ENCODE results near the gene BEND7.

BEND7 gene

DNA sequence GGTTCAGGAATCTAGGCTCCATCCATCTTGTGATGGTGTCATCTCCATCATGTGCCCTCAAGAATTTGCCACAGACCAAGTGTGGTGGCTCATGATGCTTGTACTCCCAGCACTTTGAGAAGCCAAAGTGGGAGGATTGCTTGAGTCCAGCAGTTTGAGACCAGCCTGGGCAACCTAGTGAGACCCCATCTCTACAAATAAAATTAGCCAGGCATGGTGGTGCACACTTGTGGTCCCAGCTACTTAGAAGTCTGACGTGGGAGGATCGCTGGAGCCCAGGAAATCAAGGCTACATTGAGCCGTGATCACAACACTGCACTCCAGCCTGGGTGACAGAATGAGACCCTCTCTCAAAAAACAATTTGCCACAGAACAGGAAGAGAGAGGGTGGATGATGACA is 127.7 kb downstream of the BEND7 start:
- no peaks in the 10 kb centered on the region for H3K36me3 ChIP-seq (ENCODE audit: control insufficient read depth, insufficient read depth, low read length)
- H3K27ac ChIP-seq (ENCODE audit: low read depth, low read length), result no peak overlapping the region
- no peaks in the 10 kb centered on the region for H3K4me1 ChIP-seq (ENCODE audit: control insufficient read depth, insufficient read depth, low read length)
- no peak overlapping the region for H3K4me3 ChIP-seq (ENCODE audit: low read length)
- H3K9ac ChIP-seq (ENCODE audit: low read length), result no peak overlapping the region
- H3K27me3 ChIP-seq (ENCODE audit: control insufficient read depth, insufficient read depth, low read length), result no peaks in the 10 kb centered on the region

DNA sequence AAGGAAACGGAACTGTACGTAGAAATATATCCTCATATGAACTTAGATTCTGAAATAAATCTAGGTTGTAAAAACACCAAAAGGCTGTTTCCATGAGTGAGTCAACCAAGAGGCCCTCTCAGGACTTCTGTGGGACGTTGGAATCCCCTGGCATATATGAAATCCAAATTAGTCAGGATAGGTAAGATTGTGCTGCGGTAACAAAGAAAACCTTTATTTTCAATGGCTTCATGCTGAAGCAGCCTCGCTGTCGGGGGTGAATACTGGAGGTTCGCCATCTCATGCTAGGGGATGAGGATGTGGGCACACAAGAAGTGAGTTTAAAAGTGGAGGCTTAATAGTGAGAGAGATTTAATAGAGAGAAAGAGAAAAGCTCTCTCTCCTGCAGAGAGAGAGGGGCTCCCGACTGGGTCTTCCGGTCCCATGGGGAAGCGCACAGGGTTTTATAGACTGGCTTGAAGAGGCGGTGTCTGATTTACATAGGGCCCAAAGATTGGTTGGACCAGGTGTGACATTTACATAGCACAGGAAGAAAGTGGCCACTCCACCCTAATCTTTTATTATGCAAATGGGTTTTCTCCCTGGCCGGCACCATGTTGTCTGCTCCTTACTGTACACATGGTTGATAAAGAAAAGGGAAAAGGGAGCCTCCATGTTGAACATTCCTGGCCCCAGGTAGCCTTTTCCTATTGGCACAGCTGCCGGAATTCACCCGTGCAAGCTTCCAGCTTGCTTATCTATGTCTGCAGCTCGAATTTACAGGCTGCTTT is 128.4 kb downstream of the BEND7 start:
- Histone ChIP-seq H3K27ac (ENCODE audit: low read depth, low read length) (no peak overlapping the region), H3K4me1 (ENCODE audit: control insufficient read depth, insufficient read depth, low read length) (no peaks in the 10 kb centered on the region), H3K36me3 (ENCODE audit: control insufficient read depth, insufficient read depth, low read length) (no peaks in the 10 kb centered on the region), H3K27me3 (ENCODE audit: control insufficient read depth, insufficient read depth, low read length) (no peaks in the 10 kb centered on the region), H3K4me3 (ENCODE audit: low read length) (no peak overlapping the region), H3K9ac (ENCODE audit: low read length) (no peak overlapping the region)

DNA sequence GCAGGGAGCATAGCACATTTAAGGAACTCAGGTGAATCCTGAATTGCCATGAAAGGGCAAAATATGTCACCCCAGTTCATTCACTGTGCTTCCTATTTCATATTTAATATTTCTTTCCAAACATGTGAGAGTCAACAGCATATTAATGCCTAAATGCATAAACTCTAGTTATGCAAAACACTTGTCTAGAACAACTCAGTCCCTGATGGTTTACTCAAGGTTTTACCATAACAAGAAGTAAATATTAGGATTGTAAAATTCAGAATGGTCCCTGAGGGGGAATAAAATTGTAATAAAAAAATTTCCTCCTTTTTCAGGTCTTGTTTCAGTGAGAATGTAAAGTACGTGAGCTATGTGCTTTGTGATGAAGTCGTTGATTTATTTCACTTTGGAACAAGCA is 129.1 kb downstream of the BEND7 start:
- Histone ChIP-seq H3K36me3 (ENCODE audit: control insufficient read depth, insufficient read depth, low read length) (no peaks in the 10 kb centered on the region), H3K4me1 (ENCODE audit: control insufficient read depth, insufficient read depth, low read length) (no peaks in the 10 kb centered on the region)

GRCh38 chr10:13399236-13399635 is 129.6 kb downstream of the BEND7 start:
- H3K4me1 ChIP-seq (ENCODE audit: control insufficient read depth, insufficient read depth, low read length), result no peaks in the 10 kb centered on the region
- H3K27me3 ChIP-seq (ENCODE audit: control insufficient read depth, insufficient read depth, low read length), result no peaks in the 10 kb centered on the region
- H3K27ac ChIP-seq (ENCODE audit: low read depth, low read length), result no peak overlapping the region
- no peak overlapping the region for H3K4me3 ChIP-seq (ENCODE audit: low read length)
- no peak overlapping the region for H3K9ac ChIP-seq (ENCODE audit: low read length)
- no peaks in the 10 kb centered on the region for H3K36me3 ChIP-seq (ENCODE audit: control insufficient read depth, insufficient read depth, low read length)

More for the DNA sequence above, 129.1 kb downstream of the BEND7 start:
- Histone ChIP-seq H3K27ac (ENCODE audit: low read depth, low read length) (no peak overlapping the region), H3K9ac (ENCODE audit: low read length) (no peak overlapping the region), H3K27me3 (ENCODE audit: control insufficient read depth, insufficient read depth, low read length) (no peaks in the 10 kb centered on the region), H3K4me3 (ENCODE audit: low read length) (no peak overlapping the region)

DNA sequence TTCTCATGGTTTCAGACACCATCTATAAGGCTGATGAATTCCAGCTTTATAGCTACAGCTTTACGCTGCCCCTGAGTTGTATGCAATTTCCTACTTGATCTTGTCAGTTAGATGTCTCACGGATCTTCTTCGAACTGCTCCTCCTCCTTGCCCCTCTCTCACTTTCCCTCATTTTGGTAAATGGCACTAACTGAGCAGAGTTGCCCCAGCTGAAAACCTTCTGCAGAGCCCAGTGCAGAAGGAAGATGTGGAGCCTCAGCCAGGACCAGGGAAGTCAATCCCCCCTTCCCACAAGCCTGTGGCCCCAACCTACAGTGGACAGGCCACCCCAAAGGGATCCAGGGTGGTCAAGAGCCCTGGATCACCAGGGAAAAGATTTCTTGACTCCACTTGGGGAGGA is 131.8 kb downstream of the BEND7 start:
- H3K27ac ChIP-seq (ENCODE audit: low read depth, low read length), result no peak overlapping the region
- no peaks in the 10 kb centered on the region for H3K27me3 ChIP-seq (ENCODE audit: control insufficient read depth, insufficient read depth, low read length)
- no peak overlapping the region for H3K4me3 ChIP-seq (ENCODE audit: low read length)
- no peaks in the 10 kb centered on the region for H3K36me3 ChIP-seq (ENCODE audit: control insufficient read depth, insufficient read depth, low read length)
- no peaks in the 10 kb centered on the region for H3K4me1 ChIP-seq (ENCODE audit: control insufficient read depth, insufficient read depth, low read length)
- H3K9ac ChIP-seq (ENCODE audit: low read length), result no peak overlapping the region

GRCh38 chr10:13396369-13396768 is 132.4 kb downstream of the BEND7 start:
- H3K36me3 ChIP-seq (ENCODE audit: control insufficient read depth, insufficient read depth, low read length), result no peaks in the 10 kb centered on the region
- H3K27me3 ChIP-seq (ENCODE audit: control insufficient read depth, insufficient read depth, low read length), result no peaks in the 10 kb centered on the region
- H3K27ac ChIP-seq (ENCODE audit: low read depth, low read length), result no peak overlapping the region
- H3K9ac ChIP-seq (ENCODE audit: low read length), result no peak overlapping the region
- H3K4me3 ChIP-seq (ENCODE audit: low read length), result no peak overlapping the region
- no peaks in the 10 kb centered on the region for H3K4me1 ChIP-seq (ENCODE audit: control insufficient read depth, insufficient read depth, low read length)

DNA sequence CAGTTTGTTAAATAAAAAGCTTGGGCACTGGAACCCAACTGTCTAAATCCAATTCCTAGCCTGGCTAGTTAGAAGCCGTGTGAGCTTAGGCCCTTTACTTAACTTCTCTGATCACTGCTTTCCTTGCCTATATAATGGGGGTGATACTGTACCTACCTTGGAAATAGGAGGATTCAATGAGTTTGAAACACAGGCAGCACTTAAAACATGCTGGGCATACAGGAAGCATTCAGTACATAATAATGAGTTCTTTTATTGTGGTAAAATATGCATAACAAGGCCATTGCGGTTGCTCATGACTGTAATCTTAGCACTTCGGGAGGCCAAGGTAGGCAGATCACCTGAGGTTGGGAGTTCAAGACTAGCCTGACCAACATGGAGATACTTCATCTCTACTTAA is 133.3 kb downstream of the BEND7 start:
- Histone ChIP-seq H3K27ac (ENCODE audit: low read depth, low read length) (no peak overlapping the region), H3K9ac (ENCODE audit: low read length) (no peak overlapping the region)

DNA sequence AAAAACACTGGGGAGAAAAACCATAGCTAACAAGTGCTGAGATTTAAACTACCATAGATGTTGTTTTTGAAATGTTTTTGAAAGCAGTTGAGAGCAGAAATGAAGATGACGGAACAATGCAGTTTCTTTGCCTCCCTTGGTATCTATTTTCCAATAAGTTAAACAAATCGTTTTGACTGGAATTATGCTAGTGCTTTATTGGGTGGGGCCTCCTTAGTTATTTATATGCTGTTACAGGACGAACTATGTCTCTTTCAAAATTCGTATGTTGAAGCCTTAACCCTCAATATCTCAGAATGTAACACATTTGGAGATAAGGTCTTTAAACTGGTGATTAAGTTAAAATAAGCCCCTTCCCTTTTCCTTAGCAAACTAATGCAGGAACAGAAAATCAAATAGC is 135.2 kb downstream of the BEND7 start:
- no peaks in the 10 kb centered on the region for H3K36me3 ChIP-seq (ENCODE audit: control insufficient read depth, insufficient read depth, low read length)
- no peaks in the 10 kb centered on the region for H3K27me3 ChIP-seq (ENCODE audit: control insufficient read depth, insufficient read depth, low read length)
- no peak overlapping the region for H3K27ac ChIP-seq (ENCODE audit: low read depth, low read length)
- H3K4me3 ChIP-seq (ENCODE audit: low read length), result no peak overlapping the region
- H3K9ac ChIP-seq (ENCODE audit: low read length), result no peak overlapping the region
- H3K4me1 ChIP-seq (ENCODE audit: control insufficient read depth, insufficient read depth, low read length), result no peaks in the 10 kb centered on the region

More for the DNA sequence above, 133.3 kb downstream of the BEND7 start:
- no peaks in the 10 kb centered on the region for H3K27me3 ChIP-seq (ENCODE audit: control insufficient read depth, insufficient read depth, low read length)
- no peaks in the 10 kb centered on the region for H3K4me1 ChIP-seq (ENCODE audit: control insufficient read depth, insufficient read depth, low read length)
- H3K36me3 ChIP-seq (ENCODE audit: control insufficient read depth, insufficient read depth, low read length), result no peaks in the 10 kb centered on the region
- H3K4me3 ChIP-seq (ENCODE audit: low read length), result no peak overlapping the region

DNA sequence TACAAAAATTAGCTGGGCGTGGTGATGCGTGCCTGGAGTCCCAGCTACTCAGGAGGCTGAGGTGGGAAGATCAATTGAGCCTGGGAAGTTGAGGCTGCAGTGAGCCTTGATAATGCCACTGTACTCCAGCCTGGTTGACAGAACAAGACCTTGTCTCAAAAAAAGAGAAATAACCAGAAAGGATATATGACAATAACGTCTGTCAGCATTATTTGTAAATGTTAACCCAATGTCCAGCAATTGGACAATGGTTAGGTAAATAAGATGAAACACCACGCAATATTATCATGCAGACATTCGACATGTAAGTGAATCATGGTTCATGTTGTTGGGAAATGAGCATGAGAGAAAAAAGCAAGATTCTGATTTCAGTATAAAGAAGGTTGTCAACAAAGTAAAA is 136.1 kb downstream of the BEND7 start:
- no peaks in the 10 kb centered on the region for H3K4me1 ChIP-seq (ENCODE audit: control insufficient read depth, insufficient read depth, low read length)
- no peak overlapping the region for H3K27ac ChIP-seq (ENCODE audit: low read depth, low read length)
- no peaks in the 10 kb centered on the region for H3K27me3 ChIP-seq (ENCODE audit: control insufficient read depth, insufficient read depth, low read length)
- H3K36me3 ChIP-seq (ENCODE audit: control insufficient read depth, insufficient read depth, low read length), result no peaks in the 10 kb centered on the region
- no peak overlapping the region for H3K4me3 ChIP-seq (ENCODE audit: low read length)
- no peak overlapping the region for H3K9ac ChIP-seq (ENCODE audit: low read length)

Measured in rectal smooth muscle tissue (tissue), 1 donor.